ENCODE measurements around the gene TNF. TPM values are rescaled to one million over a fixed set of nuclear protein-coding genes. Genes with fewer than 3 reads are reported as not detected.

Gene TNF
- total RNA-seq, 1 experiment from 2014 or later = not detected

- Mint-ChIP-seq H3K9me3 (no peaks in the 10 kb centered on the region; a peak in 1 of 5 replicates), H3K27me3 (ENCODE audit: low read depth) (peaks cover 2% of the 10 kb centered on the region), H3K4me1 (peaks cover 23 to 32% of the 10 kb centered on the region in 2 experiments), H3K27ac (peak overlapping the region in 1 of 3 experiments; percentile 52; a peak in 2 of 7 replicates), H3K36me3 (ENCODE audit: insufficient read depth in 1 of 3, low read depth in 3 of 3) (peaks cover 32 to 40% (median 36%) of the 10 kb centered on the region in 3 experiments; a peak in 6 of 7 replicates), H3K4me3 (peak overlapping the region in 1 of 2 experiments; percentile 46; a peak in 2 of 5 replicates)
- Histone ChIP-seq H3K4ac (ENCODE audit: low read depth, low read length) (no peak overlapping the region), H3K27me3 (ENCODE audit: insufficient read depth, low read length) (no peaks in the 10 kb centered on the region), H3K79me2 (ENCODE audit: insufficient read depth, low read length) (no peaks in the 10 kb centered on the region), H4K5ac (ENCODE audit: insufficient read length, low read depth, low read length) (no peak overlapping the region), H2BK20ac (ENCODE audit: low read depth, low read length, poor library complexity, severe bottlenecking) (no peak overlapping the region), H3K79me1 (ENCODE audit: insufficient read depth, low read depth, low read length, poor library complexity, severe bottlenecking) (no peaks in the 10 kb centered on the region), H2AK5ac (ENCODE audit: insufficient read length, low read length) (no peak overlapping the region), H3K9me3 (ENCODE audit: control insufficient read depth, low read depth, low read length) (no peaks in the 10 kb centered on the region), H2BK15ac (ENCODE audit: low read depth, low read length) (no peak overlapping the region), H3K4me1 (ENCODE audit: insufficient read depth, low read length) (no peaks in the 10 kb centered on the region; the same call in 1 of the 2 replicates), H3K9ac (ENCODE audit: extremely low read depth, insufficient read length, low read length) (no peak overlapping the region), H2AFZ (ENCODE audit: low read length) (no peak overlapping the region), H3K14ac (ENCODE audit: insufficient read depth, low read length) (no peak overlapping the region), H2BK12ac (ENCODE audit: insufficient read length, low read depth, low read length) (no peak overlapping the region), H3K4me2 (ENCODE audit: insufficient read depth, insufficient read length, low read length) (no peak overlapping the region), H3K27ac (ENCODE audit: insufficient read length, low read depth, low read length) (no peak overlapping the region), H2BK5ac (ENCODE audit: insufficient read length, low read length) (no peak overlapping the region), H2BK120ac (ENCODE audit: low read depth, low read length, poor library complexity, severe bottlenecking) (no peak overlapping the region), H4K20me1 (ENCODE audit: control insufficient read depth, insufficient read depth, insufficient read length) (peaks cover 2% of the 10 kb centered on the region), H3K18ac (ENCODE audit: insufficient read length, low read depth, low read length) (no peak overlapping the region), H4K8ac (replicated peaks; ENCODE audit: insufficient read length, low read depth, low read length) (no peak overlapping the region), H3T11ph (ENCODE audit: low read length) (no peak overlapping the region), H3K56ac (ENCODE audit: insufficient read length, low read depth, low read length) (no peak overlapping the region), H3K23ac (ENCODE audit: insufficient read length, low read depth, low read length) (no peak overlapping the region), H3K23me2 (ENCODE audit: insufficient read length, low read depth, low read length, poor library complexity, severe bottlenecking) (no peaks in the 10 kb centered on the region), H4K91ac (ENCODE audit: insufficient read length, low read depth, low read length) (no peak overlapping the region)
- DNase-seq = no peak
- no peak for TF ChIP-seq CTCF (conservative IDR thresholded peaks at IDR 0.05)
- no CpG with 5 or more reads among the region's 4 CpGs for WGBS (ENCODE audit: extremely low coverage, insufficient read length, low lambda C conversion rate)
Observed at GRCh38 chr6:31528307-31528777, 47.0 kb upstream of the TNF start.
